Nasal cavity respiratory epithelium epithelial cell of viscerocranial mucosa (primary cell): ENCODE data around the gene ARHGAP1. TPM values are rescaled to one million over a fixed set of nuclear protein-coding genes. Genes with fewer than 3 reads are reported as not detected.

Source experiments
- total RNA-seq: library from RNA; depleted of rRNA; stranded (reverse); fragments of >200 nt; gene quantifications from 2 replicates; pipeline ENCODE4 v1.2.3, GENCODE V29; 2014

The ARHGAP1 gene
- total RNA-seq = 17.4 and 49.9 TPM in 2 replicates

DNA sequence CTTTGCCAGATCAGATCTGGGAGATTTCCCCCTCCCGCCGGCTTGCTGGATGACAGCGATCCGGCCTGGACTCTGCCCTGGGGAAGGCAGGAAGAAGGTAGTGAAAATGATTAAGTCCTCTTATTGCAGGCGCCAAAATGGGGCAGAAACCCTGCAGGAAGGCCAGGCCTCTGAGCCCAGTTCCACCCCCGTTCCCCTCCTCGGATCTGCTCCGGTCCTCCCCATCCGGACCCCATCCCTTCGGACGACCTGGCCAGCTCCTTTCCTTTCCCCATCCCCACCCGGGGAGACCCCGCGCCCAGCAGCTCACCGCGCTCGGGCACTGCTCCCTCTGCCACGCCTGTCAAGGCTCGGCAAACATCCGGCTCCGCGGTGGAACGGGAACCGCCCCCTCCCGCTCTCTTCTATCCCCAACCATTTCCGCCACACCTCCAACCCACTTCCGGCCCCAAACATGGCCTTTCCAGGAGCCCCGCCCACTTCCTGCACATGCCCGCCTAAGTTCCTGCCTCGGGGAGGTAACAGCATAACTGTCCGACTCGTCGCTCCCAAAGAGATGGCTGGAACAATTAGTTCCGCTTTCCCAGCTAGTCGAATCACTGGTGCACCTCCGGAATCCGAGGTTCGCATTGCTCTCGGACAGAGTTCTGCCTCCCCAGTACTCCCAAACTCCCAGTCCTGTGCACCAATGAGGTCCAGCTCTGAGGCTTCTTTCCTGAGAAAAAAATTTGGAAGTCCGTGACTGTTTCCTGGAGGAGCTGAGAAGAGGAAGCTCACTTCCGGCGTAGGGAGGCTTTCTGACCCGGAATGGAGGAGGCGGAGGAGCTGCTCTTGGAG, at the start of gene ARHGAP1, which contains the start of gene ZNF408:
ARHGAP1 (minus strand) TSS at position 379 of the 837 bp plus-strand sequence. CDS start 4,512 bp downstream, outside the sequence.
ZNF408 (plus strand) TSS at position 791 of the 837 bp plus-strand sequence; CDS start at position 808, 17 bp downstream.

DNA sequence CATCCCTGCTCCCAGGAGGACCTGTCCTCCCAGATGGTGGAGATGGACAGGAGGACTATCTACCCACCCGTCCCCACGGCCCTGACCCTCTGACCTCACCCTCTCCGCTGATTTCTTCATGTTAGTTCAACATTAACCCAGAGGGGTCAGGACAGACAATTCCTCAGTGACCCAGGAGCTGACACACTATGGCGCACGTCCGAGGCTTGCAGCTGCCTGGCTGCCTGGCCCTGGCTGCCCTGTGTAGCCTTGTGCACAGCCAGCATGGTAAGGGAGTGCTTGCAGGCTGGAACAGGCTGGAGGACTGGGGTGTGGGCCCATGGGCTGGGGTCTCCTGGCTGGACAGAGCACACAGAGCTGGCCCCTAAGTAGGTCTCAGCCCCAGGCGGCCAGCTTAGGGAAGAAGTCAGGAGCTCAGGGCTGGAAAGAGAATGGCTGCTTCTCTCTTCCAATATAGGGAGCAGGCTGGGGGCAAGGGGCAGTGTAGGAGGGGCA, 18.7 kb upstream of the ARHGAP1 start, which contains the start of gene F2:
F2 (plus strand) TSS at position 166 of the 495 bp plus-strand sequence; CDS start at position 189, 23 bp downstream.

Other genes with a start within 250 kb of the ARHGAP1 start
- gene AMBRA1, start 106.6 kb downstream of the ARHGAP1 start, total RNA-seq = 10.6 and 25.9 TPM in 2 replicates
- gene HARBI1, start 83.4 kb downstream of the ARHGAP1 start, total RNA-seq = 9.6 and 14.0 TPM in 2 replicates
- gene ATG13, start 83.1 kb downstream of the ARHGAP1 start, total RNA-seq = 54.7 and 75.3 TPM in 2 replicates
- 11.3 and 13.5 TPM in 2 replicates for gene ZNF408, start 412 bp upstream of the ARHGAP1 start, total RNA-seq
- gene F2, start 18.6 kb upstream of the ARHGAP1 start, total RNA-seq = under 0.01 and 0.07 TPM in 2 replicates
- 62.5 and 102 TPM in 2 replicates for gene CKAP5, start 145.7 kb upstream of the ARHGAP1 start, total RNA-seq
- 3.1 and 21.6 TPM in 2 replicates for gene LRP4, start 217.9 kb upstream of the ARHGAP1 start, total RNA-seq
- gene CSTPP1, start 236.1 kb upstream of the ARHGAP1 start, total RNA-seq = 5.1 and 15.7 TPM in 2 replicates